H9 (cell line): ENCODE data around the gene KRTAP4-1. TPM values are rescaled to one million over a fixed set of nuclear protein-coding genes. Genes with fewer than 3 reads are reported as not detected.

Source experiments
- DNase-seq: peaks from one replicate; pipeline ENCODE4 v3.0.0-alpha.2; 2017
- H2AFZ ChIP-seq: one replicate; pipeline ENCODE4 v1.6.1; 2013; ENCODE audit warnings: mild to moderate bottlenecking, low read length, control low read depth, moderate library complexity
- H2AK5ac ChIP-seq: 2 replicates; pipeline ENCODE4 v1.6.1; 2013; ENCODE audit warnings: low read length, control low read depth, mixed read lengths; ENCODE audit not compliant: insufficient read length
- H2BK120ac ChIP-seq: one replicate; pipeline ENCODE4 v1.6.1; 2013; ENCODE audit warnings: low read depth, mild to moderate bottlenecking, low read length, control low read depth, inconsistent platforms; ENCODE audit not compliant: poor library complexity, severe bottlenecking
- H2BK12ac ChIP-seq: 2 replicates; pipeline ENCODE4 v1.6.1; 2013; ENCODE audit warnings: low read length, control low read depth, mixed read lengths, low read depth; ENCODE audit not compliant: insufficient read length
- H2BK15ac ChIP-seq: 2 replicates; pipeline ENCODE4 v1.6.1; 2013; ENCODE audit warnings: low read depth, low read length, control low read depth
- H2BK20ac ChIP-seq: one replicate; pipeline ENCODE4 v1.6.1; 2013; ENCODE audit warnings: low read depth, mild to moderate bottlenecking, low read length, control low read depth, inconsistent platforms; ENCODE audit not compliant: poor library complexity, severe bottlenecking
- H2BK5ac ChIP-seq: 2 replicates; pipeline ENCODE4 v1.6.1; 2013; ENCODE audit warnings: low read length, control low read depth, mixed read lengths; ENCODE audit not compliant: insufficient read length
- H3K14ac ChIP-seq: 2 replicates; pipeline ENCODE4 v1.6.1; 2013; ENCODE audit warnings: low read length, control low read depth; ENCODE audit not compliant: insufficient read depth
- H3K18ac ChIP-seq: 2 replicates; pipeline ENCODE4 v1.6.1; 2013; ENCODE audit warnings: low read depth, mild to moderate bottlenecking, mixed read lengths, low read length, control low read depth; ENCODE audit not compliant: insufficient read length
- H3K23ac ChIP-seq: 2 replicates; pipeline ENCODE4 v1.6.1; 2013; ENCODE audit warnings: low read length, control low read depth, mixed read lengths, low read depth; ENCODE audit not compliant: insufficient read length
- H3K23me2 ChIP-seq: 2 replicates; pipeline ENCODE4 v1.6.1; 2013; ENCODE audit warnings: low read depth, mild to moderate bottlenecking, mixed read lengths, low read length, control low read depth; ENCODE audit not compliant: insufficient read length, poor library complexity, severe bottlenecking
- H3K27ac ChIP-seq: 2 replicates; pipeline ENCODE4 v1.5.1; 2013; ENCODE audit warnings: low read length, control low read depth, mixed read lengths, low read depth; ENCODE audit not compliant: insufficient read length
- H3K27me3 ChIP-seq: 2 replicates; pipeline ENCODE4 v1.6.1; 2013; ENCODE audit warnings: low read length, control low read depth, inconsistent platforms; ENCODE audit not compliant: insufficient read depth
- H3K4ac ChIP-seq: 2 replicates; pipeline ENCODE4 v1.6.1; 2013; ENCODE audit warnings: low read depth, mild to moderate bottlenecking, control low read depth, inconsistent platforms, low read length, moderate library complexity
- H3K4me1 ChIP-seq: 2 replicates; pipeline ENCODE4 v1.6.1; 2013; ENCODE audit warnings: low read length, control low read depth, inconsistent platforms; ENCODE audit not compliant: insufficient read depth
- H3K4me2 ChIP-seq: 2 replicates; pipeline ENCODE4 v1.6.1; 2013; ENCODE audit warnings: low read length, control low read depth, mixed read lengths; ENCODE audit not compliant: insufficient read length, insufficient read depth
- H3K56ac ChIP-seq: 2 replicates; pipeline ENCODE4 v1.6.1; 2013; ENCODE audit warnings: low read depth, mild to moderate bottlenecking, mixed read lengths, low read length, control low read depth; ENCODE audit not compliant: insufficient read length
- H3K79me1 ChIP-seq: 2 replicates; pipeline ENCODE4 v1.6.1; 2013; ENCODE audit warnings: low read depth, mild to moderate bottlenecking, moderate library complexity, low read length, control low read depth, inconsistent platforms; ENCODE audit not compliant: insufficient read depth, poor library complexity, severe bottlenecking
- H3K79me2 ChIP-seq: 2 replicates; pipeline ENCODE4 v1.6.1; 2013; ENCODE audit warnings: low read length, control low read depth, inconsistent platforms; ENCODE audit not compliant: insufficient read depth
- H3K9ac ChIP-seq: 2 replicates; pipeline ENCODE4 v1.6.1; 2013; ENCODE audit warnings: low read length, control low read depth, mixed read lengths; ENCODE audit not compliant: insufficient read length; ENCODE audit errors: extremely low read depth
- H3K9me3 ChIP-seq: one replicate; pipeline ENCODE4 v1.6.1; 2013; ENCODE audit warnings: low read depth, low read length, inconsistent platforms; ENCODE audit not compliant: control insufficient read depth
- H3T11ph ChIP-seq: one replicate; pipeline ENCODE4 v1.6.1; 2013; ENCODE audit warnings: mild to moderate bottlenecking, low read length, control low read depth, inconsistent platforms
- H4K20me1 ChIP-seq: one replicate; pipeline ENCODE4 v1.6.1; 2013; ENCODE audit not compliant: control insufficient read depth, insufficient read length, insufficient read depth
- H4K5ac ChIP-seq: 2 replicates; pipeline ENCODE4 v1.6.1; 2013; ENCODE audit warnings: low read depth, mild to moderate bottlenecking, mixed read lengths, low read length, control low read depth; ENCODE audit not compliant: insufficient read length
- H4K8ac ChIP-seq: replicated peaks from 2 replicates; pipeline ENCODE4 v1.6.1; 2013; ENCODE audit warnings: low read length, control low read depth, mixed read lengths, low read depth; ENCODE audit not compliant: insufficient read length
- H4K91ac ChIP-seq: 2 replicates; pipeline ENCODE4 v1.6.1; 2013; ENCODE audit warnings: low read depth, mild to moderate bottlenecking, moderate library complexity, mixed read lengths, low read length, control low read depth; ENCODE audit not compliant: insufficient read length
- H3K27ac Mint-ChIP-seq, 3 experiments: 2 replicates in 2 of 3; 3 replicates in 1 of 3; pipeline ENCODE4 v1.8.0; 2020 to 2021; ENCODE audit warnings: mixed read lengths in 3 of 3, mild to moderate bottlenecking in 1 of 3, moderate library complexity in 1 of 3
- H3K27me3 Mint-ChIP-seq: 2 replicates; pipeline ENCODE4 v1.8.0; 2021; ENCODE audit warnings: low read depth, mild to moderate bottlenecking, moderate library complexity, mixed read lengths
- H3K36me3 Mint-ChIP-seq, 3 experiments: 2 replicates in 2 of 3; 3 replicates in 1 of 3; pipeline ENCODE4 v1.8.0; 2020 to 2021; ENCODE audit warnings: low read depth in 3 of 3, mixed read lengths in 3 of 3; ENCODE audit not compliant: insufficient read depth in 1 of 3
- H3K4me1 Mint-ChIP-seq, 2 experiments: 2 replicates each; pipeline ENCODE4 v1.8.0; 2020; ENCODE audit warnings: mixed read lengths in 2 of 2
- H3K4me3 Mint-ChIP-seq, 2 experiments: 2 replicates in 1 of 2; 3 replicates in 1 of 2; pipeline ENCODE4 v1.8.0; 2020 to 2021; ENCODE audit warnings: mild to moderate bottlenecking in 2 of 2, mixed read lengths in 2 of 2, moderate library complexity in 1 of 2
- H3K9me3 Mint-ChIP-seq, 2 experiments: 2 replicates in 1 of 2; 3 replicates in 1 of 2; pipeline ENCODE4 v1.8.0; 2020; ENCODE audit warnings: mild to moderate bottlenecking in 2 of 2, mixed read lengths in 2 of 2, moderate library complexity in 1 of 2
- CTCF ChIP-seq: fragments of 200-600 bp; sonication (generic); conservative IDR thresholded peaks from 3 replicates; pipeline ENCODE4 v1.8.0; 2021; ENCODE audit warnings: antibody characterized with exemption, mild to moderate bottlenecking
- WGBS: extraction: QIAGEN DNeasy Blood & Tissue Kit; methylation state at CpG from one replicate; pipeline ENCODE4 v1.1.7; 2013; ENCODE audit warnings: missing lambda C conversion rate, low lambda C conversion rate, mixed read lengths; ENCODE audit not compliant: insufficient read length; ENCODE audit errors: extremely low coverage; 5-methylcytosine and 5-hydroxymethylcytosine counted together
- total RNA-seq: library from RNA; stranded (reverse); gene quantifications from 2 replicates; pipeline ENCODE4 v1.2.1, GENCODE V29; 2021

Gene KRTAP4-1
- total RNA-seq, 1 experiment from 2014 or later, result not detected

- H3K27me3 Mint-ChIP-seq, result peaks cover 4% of the 10 kb centered on the region
- no peak overlapping the region for H2BK15ac ChIP-seq
- no peaks in the 10 kb centered on the region for H3K79me2 ChIP-seq
- H3K27me3 ChIP-seq, result no peaks in the 10 kb centered on the region
- no peak overlapping the region for H3K18ac ChIP-seq
- WGBS, result no CpG with 5 or more reads among the region's 1 CpG
- no peak overlapping the region for H3K9ac ChIP-seq
- H4K20me1 ChIP-seq, result no peaks in the 10 kb centered on the region
- H2BK120ac ChIP-seq, result no peak overlapping the region
- H4K8ac ChIP-seq, result no peak overlapping the region
- H4K5ac ChIP-seq, result no peak overlapping the region
- H3K4ac ChIP-seq, result no peak overlapping the region
- H3K27ac Mint-ChIP-seq, result no peak overlapping the region
- H2AFZ ChIP-seq, result no peak overlapping the region
- no peaks in the 10 kb centered on the region for H3K79me1 ChIP-seq
- no peak overlapping the region for H4K91ac ChIP-seq
- H2BK12ac ChIP-seq, result no peak overlapping the region
- H2BK20ac ChIP-seq, result no peak overlapping the region
- no peak overlapping the region for H3K56ac ChIP-seq
- H3K4me2 ChIP-seq, result no peak overlapping the region
- H3K14ac ChIP-seq, result no peak overlapping the region
- no peaks in the 10 kb centered on the region for H3K4me1 Mint-ChIP-seq
- no peak overlapping the region for H3T11ph ChIP-seq
- no peak overlapping the region for H3K23ac ChIP-seq
- no peak overlapping the region for H2BK5ac ChIP-seq
- H3K9me3 ChIP-seq, result no peaks in the 10 kb centered on the region
- no peaks in the 10 kb centered on the region for H3K23me2 ChIP-seq
- no peak for TF ChIP-seq CTCF
- no peak overlapping the region for H3K27ac ChIP-seq
- H3K9me3 Mint-ChIP-seq, result peaks cover 7 to 12% of the 10 kb centered on the region in 2 experiments; a peak in 4 of 5 replicates
- no peaks in the 10 kb centered on the region for H3K4me1 ChIP-seq
- 0 out of 7 replicates have a peak, but pooled peaks cover 0 to 3% (median 0%) of the 10 kb centered on the region in 3 experiments for H3K36me3 Mint-ChIP-seq
- DNase-seq, result no peak
- no peak overlapping the region for H3K4me3 Mint-ChIP-seq
- no peak overlapping the region for H2AK5ac ChIP-seq
These were observed 11.4 kb upstream of the KRTAP4-1 start for GRCh38 chr17:41196068-41196467.
